ACC112 (cell line): ENCODE data around the gene MAGI1.

ENCODE experiments used
- H2AFZ ChIP-seq: fragments of 200-600 bp; sonication (generic); one replicate; pipeline ENCODE4 v1.6.0; 2017; ENCODE audit warnings: antibody characterized with exemption, low read length; ENCODE audit not compliant: unreplicated experiment
- H3K27ac ChIP-seq: fragments of 200-600 bp; sonication (generic); 2 replicates; pipeline ENCODE4 v1.5.1; 2014; ENCODE audit warnings: low read depth, mild to moderate bottlenecking, antibody characterized with exemption, low read length, moderate library complexity
- H3K27me3 ChIP-seq: fragments of 200-600 bp; sonication (generic); 2 replicates; pipeline ENCODE4 v1.6.1; 2014; ENCODE audit warnings: mild to moderate bottlenecking, antibody characterized with exemption, low read length, moderate library complexity, mixed read lengths; ENCODE audit not compliant: insufficient read depth
- H3K36me3 ChIP-seq: fragments of 200-600 bp; sonication (generic); 2 replicates; pipeline ENCODE4 v1.6.1; 2016; ENCODE audit warnings: mild to moderate bottlenecking, antibody characterized with exemption, low read length, moderate library complexity, mixed read lengths; ENCODE audit not compliant: insufficient read depth
- H3K4me1 ChIP-seq: fragments of 200-600 bp; sonication (generic); one replicate; pipeline ENCODE4 v1.6.1; 2016; ENCODE audit warnings: low read length, mixed read lengths; ENCODE audit not compliant: insufficient read depth, unreplicated experiment, control insufficient read depth
- H3K4me3 ChIP-seq: fragments of 200-600 bp; sonication (generic); 2 replicates; pipeline ENCODE4 v1.5.1; 2014; ENCODE audit warnings: mild to moderate bottlenecking, low read depth, low read length
- H3K79me2 ChIP-seq: fragments of 200-600 bp; sonication (generic); one replicate; pipeline ENCODE4 v1.6.0; 2016; ENCODE audit warnings: low read length; ENCODE audit not compliant: control insufficient read depth, unreplicated experiment, insufficient read depth

MAGI1 gene

DNA sequence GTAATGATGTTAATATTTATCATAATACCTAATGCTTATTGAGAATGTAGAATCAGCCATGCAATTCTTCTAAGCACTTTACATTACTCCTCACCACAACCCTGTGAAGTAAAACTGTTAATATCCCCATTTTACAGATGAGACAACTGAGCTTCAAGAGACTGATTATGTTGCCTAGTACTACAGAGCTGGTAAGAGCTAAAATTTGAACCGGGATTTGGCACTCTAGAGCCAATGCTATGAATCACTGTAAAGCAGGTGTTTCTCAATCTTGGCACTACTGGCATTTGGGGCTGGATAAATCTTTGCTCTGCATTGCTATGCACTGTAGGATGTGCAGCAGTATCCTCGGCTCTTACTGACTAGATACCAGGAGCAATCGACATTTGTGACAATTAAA is 367.7 kb downstream of the MAGI1 start:
- Histone ChIP-seq H2AFZ (no peak overlapping the region), H3K27me3 (no peaks in the 10 kb centered on the region), H3K4me3 (no peak overlapping the region), H3K27ac (no peak overlapping the region), H3K36me3 (no peaks in the 10 kb centered on the region), H3K79me2 (peaks cover 5% of the 10 kb centered on the region), H3K4me1 (peaks cover 19% of the 10 kb centered on the region)

DNA sequence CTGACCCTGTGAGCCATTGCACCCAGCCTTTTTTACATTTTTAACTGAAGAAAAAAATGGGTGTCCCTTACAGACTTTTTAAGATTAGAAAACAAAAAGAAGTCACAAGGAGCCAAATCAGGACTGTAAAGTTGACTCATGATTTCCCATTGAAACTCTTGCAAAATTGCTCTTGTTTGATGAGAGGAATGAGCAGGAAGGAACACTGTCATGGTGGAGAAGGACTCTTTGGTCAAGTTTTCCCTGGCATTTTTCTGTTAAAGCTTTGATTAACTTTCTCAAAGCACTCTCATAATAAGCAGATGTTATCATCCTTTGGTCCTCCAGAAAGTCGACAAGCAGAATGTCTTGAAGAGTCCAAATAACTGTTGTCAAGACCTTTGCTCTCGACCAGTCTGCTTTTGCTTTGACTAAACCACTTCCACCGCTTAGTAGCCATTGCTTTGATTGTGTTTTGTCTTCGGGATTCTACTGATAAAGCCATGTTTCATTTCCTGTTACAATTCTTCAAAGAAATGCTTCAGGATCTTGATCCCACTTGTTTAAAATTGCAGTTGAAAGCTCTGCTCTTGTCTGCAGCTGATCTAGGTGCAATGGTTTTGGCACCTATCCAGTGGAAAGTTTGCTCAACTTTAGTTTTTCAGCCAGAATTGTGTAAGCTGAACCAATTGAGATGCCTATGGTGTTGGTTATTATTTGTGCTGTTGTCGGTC is 369.4 kb downstream of the MAGI1 start:
- Histone ChIP-seq H3K4me1 (peaks cover 21% of the 10 kb centered on the region), H3K27me3 (no peaks in the 10 kb centered on the region), H3K79me2 (peaks cover 2% of the 10 kb centered on the region), H3K36me3 (no peaks in the 10 kb centered on the region), H2AFZ (no peak overlapping the region), H3K4me3 (peak overlapping the region; percentile 20; the same call in 1 of the 2 replicates), H3K27ac (peak overlapping the region; percentile 25; the same call in 1 of the 2 replicates)

DNA sequence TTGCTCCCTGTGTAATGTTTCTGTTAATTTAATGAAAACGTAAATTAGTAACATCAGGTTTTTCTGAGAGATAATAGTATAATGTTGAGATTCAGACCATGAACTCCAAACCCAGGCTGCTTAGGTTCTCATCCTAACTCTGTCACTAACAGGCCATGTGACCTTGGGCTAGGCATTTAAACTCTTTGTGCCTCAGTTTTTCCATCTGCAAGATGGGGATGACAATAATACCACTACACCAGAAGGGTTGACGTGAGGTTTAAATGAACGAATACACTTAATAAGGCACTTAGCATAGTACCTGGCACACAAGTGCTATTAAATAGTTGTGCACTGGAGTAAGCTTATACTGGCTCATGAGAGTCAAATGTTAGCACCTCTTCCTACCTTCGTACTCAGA is 370.8 kb downstream of the MAGI1 start:
- Histone ChIP-seq H3K79me2 (peaks cover 2% of the 10 kb centered on the region), H2AFZ (no peak overlapping the region), H3K27ac (no peak overlapping the region), H3K4me3 (no peak overlapping the region), H3K27me3 (no peaks in the 10 kb centered on the region), H3K4me1 (peaks cover 21% of the 10 kb centered on the region), H3K36me3 (no peaks in the 10 kb centered on the region)

DNA sequence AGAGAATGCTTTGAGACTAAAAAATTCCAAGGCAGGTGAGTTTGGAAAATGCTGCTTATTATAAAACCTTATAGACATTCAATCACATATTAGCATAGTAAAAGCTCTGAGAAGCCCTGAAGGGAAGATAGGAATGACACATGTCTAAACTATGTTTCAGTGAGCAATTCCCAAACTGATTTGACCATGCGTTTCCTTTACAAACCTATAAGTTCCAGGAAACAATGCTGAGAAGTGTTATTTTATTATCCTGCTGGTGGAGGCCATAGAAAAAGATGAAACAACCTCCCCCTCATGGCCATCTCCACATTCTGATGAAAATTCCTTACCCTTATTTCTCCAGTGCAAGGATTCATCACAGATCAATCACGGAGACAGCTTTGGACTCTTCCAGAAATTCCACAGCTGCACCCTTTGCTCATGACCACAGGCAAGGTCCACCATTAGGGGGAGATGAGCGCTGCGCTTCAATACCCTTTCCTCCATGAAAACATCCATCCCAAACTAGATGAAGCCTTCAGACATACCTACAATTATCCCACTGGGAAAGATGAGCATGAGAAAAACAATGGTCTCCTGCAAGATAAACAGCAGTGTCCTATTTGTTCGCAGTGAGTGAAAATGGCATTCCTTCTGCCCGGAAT is 372.1 kb downstream of the MAGI1 start:
- no peaks in the 10 kb centered on the region for H3K36me3 ChIP-seq
- peaks cover 1% of the 10 kb centered on the region for H3K79me2 ChIP-seq
- H2AFZ ChIP-seq = no peak overlapping the region
- H3K27ac ChIP-seq = no peak overlapping the region
- H3K27me3 ChIP-seq = no peaks in the 10 kb centered on the region
- no peak overlapping the region for H3K4me3 ChIP-seq
- H3K4me1 ChIP-seq = peaks cover 21% of the 10 kb centered on the region

- Histone ChIP-seq H2AFZ (no peak overlapping the region), H3K27me3 (no peaks in the 10 kb centered on the region), H3K4me1 (peaks cover 21% of the 10 kb centered on the region), H3K4me3 (no peak overlapping the region), H3K27ac (no peak overlapping the region), H3K79me2 (no peaks in the 10 kb centered on the region), H3K36me3 (no peaks in the 10 kb centered on the region)
These were observed 372.8 kb downstream of the MAGI1 start for GRCh38 chr3:65665915-65666314.

DNA sequence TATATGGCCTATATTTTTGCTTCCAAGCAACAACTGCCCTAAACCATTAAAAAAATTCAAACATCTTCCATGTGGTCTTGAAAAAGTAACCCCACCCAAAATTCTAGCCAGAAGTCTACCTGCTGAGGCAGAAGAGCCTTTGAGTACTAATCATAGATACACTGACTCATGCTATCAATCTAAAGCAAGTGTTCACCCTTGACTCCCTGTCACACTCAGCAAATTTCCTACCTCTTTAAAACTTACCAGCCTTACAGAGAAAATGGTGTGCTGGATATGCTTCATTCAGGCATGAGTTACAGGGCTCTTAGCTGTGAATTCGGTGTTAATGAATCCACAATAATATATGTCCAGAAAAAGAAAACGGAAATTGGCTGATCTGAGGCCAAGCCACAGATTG is 373.8 kb downstream of the MAGI1 start:
- no peaks in the 10 kb centered on the region for H3K36me3 ChIP-seq
- H3K4me1 ChIP-seq = peaks cover 21% of the 10 kb centered on the region
- H2AFZ ChIP-seq = no peak overlapping the region
- H3K79me2 ChIP-seq = no peaks in the 10 kb centered on the region
- no peak overlapping the region for H3K27ac ChIP-seq
- H3K27me3 ChIP-seq = no peaks in the 10 kb centered on the region
- H3K4me3 ChIP-seq = no peak overlapping the region

DNA sequence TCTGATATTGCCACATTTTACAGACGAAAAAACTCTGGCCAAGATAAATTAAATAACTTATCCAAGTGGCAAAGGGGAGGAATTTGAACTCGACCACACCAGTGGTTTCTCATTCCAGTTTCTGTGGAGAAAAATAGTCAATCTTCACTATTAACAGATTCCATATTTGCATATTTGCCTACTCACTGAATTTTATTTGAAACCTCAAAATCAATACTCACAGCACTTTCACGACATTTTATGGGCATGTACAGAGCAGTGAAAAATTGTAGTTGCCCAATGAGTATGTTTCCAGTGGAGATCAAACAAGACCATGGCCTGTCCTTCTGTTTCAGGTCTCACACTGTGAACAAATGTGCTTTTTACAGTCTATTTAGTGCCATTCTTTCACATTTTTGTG is 374.3 kb downstream of the MAGI1 start:
- H3K79me2 ChIP-seq = no peaks in the 10 kb centered on the region
- H3K4me1 ChIP-seq = peaks cover 16% of the 10 kb centered on the region
- H3K36me3 ChIP-seq = no peaks in the 10 kb centered on the region
- no peaks in the 10 kb centered on the region for H3K27me3 ChIP-seq
- H2AFZ ChIP-seq = no peak overlapping the region
- H3K4me3 ChIP-seq = no peak overlapping the region
- no peak overlapping the region for H3K27ac ChIP-seq

DNA sequence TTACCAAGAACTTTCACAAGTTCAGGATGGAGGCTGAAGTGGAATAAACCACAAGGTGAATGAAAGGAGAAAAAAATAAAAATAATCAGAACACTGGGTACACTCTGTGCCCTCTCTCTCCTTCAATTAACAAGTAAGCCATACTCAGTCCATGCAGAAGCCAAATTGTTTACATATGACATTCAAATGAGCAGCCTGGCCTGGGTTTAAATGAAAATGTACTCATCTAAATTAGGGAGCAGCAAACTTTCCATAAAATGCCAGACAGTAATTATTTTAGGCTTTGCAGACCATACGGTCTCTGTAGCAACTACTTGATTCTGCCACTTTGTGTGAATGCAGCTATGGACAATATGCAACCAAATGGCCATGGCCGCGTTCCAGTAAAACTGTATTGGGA is 376.6 kb downstream of the MAGI1 start:
- no peak overlapping the region for H3K27ac ChIP-seq
- no peak overlapping the region for H3K4me3 ChIP-seq
- no peaks in the 10 kb centered on the region for H3K27me3 ChIP-seq
- H3K79me2 ChIP-seq = no peaks in the 10 kb centered on the region
- peaks cover 13% of the 10 kb centered on the region for H3K4me1 ChIP-seq
- no peak overlapping the region for H2AFZ ChIP-seq
- H3K36me3 ChIP-seq = no peaks in the 10 kb centered on the region

- H3K79me2 ChIP-seq = no peaks in the 10 kb centered on the region
- no peak overlapping the region for H3K4me3 ChIP-seq
- H3K4me1 ChIP-seq = no peaks in the 10 kb centered on the region
- no peaks in the 10 kb centered on the region for H3K27me3 ChIP-seq
- no peaks in the 10 kb centered on the region for H3K36me3 ChIP-seq
- no peak overlapping the region for H2AFZ ChIP-seq
- no peak overlapping the region for H3K27ac ChIP-seq
These were observed 378.6 kb downstream of the MAGI1 start for GRCh38 chr3:65660000-65660598.

- Histone ChIP-seq H3K4me1 (no peaks in the 10 kb centered on the region), H3K79me2 (no peaks in the 10 kb centered on the region), H3K4me3 (no peak overlapping the region), H3K27me3 (no peaks in the 10 kb centered on the region), H2AFZ (no peak overlapping the region), H3K27ac (no peak overlapping the region), H3K36me3 (no peaks in the 10 kb centered on the region)
These were observed 379.3 kb downstream of the MAGI1 start for GRCh38 chr3:65659396-65659795.

DNA sequence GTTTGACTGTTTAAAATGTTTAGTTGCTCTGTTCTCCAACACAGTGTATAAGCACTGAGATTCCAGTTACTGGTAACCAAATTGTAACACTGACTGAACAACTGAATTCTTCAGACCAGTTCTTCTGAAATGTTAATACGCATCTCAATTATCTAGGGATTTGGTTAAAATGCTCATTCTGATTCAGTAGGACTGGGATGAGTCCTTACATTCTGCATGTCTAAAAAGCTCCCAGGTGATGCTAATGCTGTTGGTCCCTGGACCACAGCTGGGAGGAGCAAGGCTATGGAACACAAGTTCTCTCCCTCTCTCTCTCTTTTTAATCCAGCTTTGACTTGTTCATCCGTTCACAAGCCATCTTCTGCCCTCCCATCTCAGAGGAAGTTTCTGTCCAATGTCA is 380.3 kb downstream of the MAGI1 start:
- no peaks in the 10 kb centered on the region for H3K4me1 ChIP-seq
- H3K27me3 ChIP-seq = no peaks in the 10 kb centered on the region
- H3K27ac ChIP-seq = no peak overlapping the region
- no peaks in the 10 kb centered on the region for H3K79me2 ChIP-seq
- H2AFZ ChIP-seq = no peak overlapping the region
- H3K36me3 ChIP-seq = no peaks in the 10 kb centered on the region
- no peak overlapping the region for H3K4me3 ChIP-seq
